GM21515 (cell line): Measurements from ENCODE around the gene GSK3A.

ENCODE experiments used
- ATAC-seq: cut with Tn5 transposase; IDR thresholded peaks from one replicate; pipeline ENCODE4 v1.9.1; 2021; ENCODE audit not compliant: unreplicated experiment

The GSK3A gene

DNA sequence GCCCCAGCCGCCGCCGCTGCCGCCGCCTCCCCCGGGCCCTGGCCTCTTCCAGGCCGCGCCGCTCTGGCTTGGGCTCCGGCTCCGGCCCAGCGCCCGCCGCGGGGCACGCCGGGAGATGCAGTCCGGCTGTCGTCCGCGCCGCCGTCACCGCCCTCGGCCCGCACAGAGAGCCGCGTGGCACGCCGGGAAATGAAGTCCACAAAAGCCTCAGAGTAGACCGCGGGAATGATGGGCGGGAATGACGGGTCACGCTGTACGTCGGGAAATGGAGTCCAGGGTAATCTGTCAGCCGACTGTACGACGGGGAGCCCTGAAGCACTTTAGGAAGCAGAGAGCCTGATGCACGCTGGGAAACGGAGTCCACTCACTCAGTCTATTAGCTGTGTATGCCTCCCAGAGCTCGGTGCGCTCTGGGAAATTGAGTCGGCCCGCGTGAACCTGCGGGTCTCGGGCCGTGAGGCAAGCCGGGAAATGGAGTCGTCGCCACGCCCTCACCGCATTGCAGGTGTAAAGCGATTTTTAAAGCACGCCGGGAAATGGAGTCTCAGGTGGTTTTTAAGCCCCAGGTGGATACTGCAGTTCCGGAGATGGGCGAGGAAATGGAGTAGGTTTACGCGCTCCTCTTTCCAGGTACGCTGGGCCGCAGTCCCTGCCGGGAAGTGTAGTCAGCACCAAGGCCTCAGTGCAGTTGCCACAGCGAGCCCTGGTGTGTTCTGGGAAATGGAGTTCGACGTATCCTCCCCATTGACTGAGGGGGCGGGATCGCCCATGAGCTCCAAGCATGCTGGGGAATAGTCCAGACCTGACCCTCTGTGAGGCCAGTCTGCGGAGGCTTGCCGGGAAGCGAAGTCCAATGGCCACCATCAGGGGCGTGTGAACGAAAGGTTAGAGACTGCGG is at the start of gene GSK3A:
TSS of gene GSK3A (minus strand) at position 91 of the 898 bp plus-strand sequence. CDS start 137 bp downstream, outside the sequence.
- peak; percentile 58 for ATAC-seq

DNA sequence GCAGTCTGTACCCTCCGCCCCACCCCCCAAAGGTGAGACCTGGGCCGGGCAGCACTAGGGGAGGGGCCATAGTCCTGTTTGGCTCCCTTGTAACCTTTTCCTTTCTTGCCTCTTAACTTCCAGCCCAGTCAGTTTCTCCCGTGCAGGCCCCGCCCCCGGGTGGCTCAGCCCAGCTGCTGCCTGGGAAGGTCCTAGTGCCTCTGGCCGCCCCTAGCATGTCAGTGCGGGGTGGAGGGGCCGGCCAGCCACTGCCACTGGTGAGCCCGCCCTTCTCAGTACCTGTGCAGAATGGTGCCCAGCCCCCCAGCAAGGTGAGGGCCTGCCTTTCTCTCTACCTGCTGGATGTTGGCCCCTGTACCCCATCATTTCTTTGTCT is 49.0 kb upstream of the GSK3A start:
- no peak for ATAC-seq

DNA sequence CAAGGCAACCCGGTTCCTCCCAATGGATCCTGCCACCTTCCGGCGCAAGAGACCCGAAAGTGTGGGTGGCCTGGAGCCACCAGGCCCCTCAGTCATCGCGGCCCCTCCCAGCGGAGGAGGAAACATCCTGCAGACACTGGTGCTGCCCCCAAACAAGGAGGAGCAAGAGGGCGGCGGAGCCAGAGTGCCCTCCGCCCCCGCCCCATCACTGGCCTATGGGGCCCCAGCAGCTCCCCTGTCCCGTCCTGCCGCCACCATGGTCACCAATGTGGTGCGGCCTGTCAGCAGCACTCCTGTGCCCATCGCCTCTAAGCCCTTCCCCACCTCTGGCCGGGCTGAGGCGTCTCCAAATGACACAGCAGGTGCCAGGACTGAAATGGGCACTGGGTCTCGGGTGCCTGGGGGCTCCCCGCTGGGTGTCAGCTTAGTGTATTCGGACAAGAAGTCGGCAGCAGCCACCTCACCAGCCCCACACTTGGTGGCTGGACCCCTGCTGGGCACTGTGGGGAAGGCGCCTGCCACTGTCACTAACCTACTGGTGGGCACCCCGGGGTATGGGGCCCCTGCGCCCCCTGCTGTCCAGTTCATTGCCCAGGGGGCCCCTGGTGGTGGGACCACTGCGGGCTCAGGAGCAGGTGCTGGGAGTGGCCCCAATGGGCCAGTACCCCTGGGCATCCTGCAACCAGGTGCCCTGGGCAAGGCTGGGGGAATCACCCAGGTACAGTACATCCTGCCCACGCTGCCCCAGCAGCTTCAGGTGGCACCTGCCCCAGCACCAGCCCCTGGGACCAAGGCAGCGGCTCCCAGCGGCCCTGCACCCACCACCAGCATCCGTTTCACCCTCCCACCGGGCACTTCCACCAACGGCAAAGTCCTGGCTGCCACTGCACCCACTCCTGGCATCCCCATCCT is 48.4 kb upstream of the GSK3A start:
- no peak for ATAC-seq

DNA sequence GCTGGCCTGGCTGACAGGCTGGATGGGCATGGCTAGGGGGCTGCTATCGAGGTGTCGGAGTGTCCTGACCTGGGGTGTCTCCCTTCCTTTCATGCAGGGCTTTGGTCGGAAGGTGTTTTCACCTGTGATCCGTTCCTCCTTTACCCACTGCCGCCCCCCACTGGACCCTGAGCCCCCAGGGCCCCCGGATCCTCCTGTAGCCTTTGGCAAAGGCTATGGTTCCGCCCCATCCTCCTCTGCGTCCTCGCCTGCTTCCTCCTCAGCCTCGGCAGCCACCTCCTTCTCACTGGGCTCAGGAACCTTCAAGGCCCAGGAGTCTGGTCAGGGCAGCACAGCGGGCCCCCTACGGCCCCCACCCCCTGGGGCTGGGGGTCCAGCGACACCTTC is 47.7 kb upstream of the GSK3A start:
- no peak for ATAC-seq

- no peak for ATAC-seq
These were observed 47.2 kb upstream of the GSK3A start for GRCh38 chr19:42289556-42290041.

- no peak for ATAC-seq
These were observed 46.6 kb upstream of the GSK3A start for GRCh38 chr19:42288881-42289555.

GRCh38 chr19:42288387-42288786 is 46.0 kb upstream of the GSK3A start:
- no peak for ATAC-seq

DNA sequence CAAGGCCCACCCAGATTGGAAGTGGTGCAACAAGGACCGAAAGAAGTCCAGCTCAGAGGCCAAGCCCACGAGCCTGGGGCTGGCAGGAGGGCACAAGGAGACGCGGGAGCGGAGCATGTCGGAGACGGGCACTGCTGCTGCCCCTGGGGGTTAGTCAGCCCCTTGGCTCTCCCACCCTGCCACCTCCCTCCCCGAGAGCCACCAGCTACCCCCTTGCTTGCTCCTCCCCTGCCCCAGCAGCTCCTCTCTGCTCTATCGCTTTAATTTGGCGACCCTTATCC is 45.4 kb upstream of the GSK3A start:
- no peak for ATAC-seq

DNA sequence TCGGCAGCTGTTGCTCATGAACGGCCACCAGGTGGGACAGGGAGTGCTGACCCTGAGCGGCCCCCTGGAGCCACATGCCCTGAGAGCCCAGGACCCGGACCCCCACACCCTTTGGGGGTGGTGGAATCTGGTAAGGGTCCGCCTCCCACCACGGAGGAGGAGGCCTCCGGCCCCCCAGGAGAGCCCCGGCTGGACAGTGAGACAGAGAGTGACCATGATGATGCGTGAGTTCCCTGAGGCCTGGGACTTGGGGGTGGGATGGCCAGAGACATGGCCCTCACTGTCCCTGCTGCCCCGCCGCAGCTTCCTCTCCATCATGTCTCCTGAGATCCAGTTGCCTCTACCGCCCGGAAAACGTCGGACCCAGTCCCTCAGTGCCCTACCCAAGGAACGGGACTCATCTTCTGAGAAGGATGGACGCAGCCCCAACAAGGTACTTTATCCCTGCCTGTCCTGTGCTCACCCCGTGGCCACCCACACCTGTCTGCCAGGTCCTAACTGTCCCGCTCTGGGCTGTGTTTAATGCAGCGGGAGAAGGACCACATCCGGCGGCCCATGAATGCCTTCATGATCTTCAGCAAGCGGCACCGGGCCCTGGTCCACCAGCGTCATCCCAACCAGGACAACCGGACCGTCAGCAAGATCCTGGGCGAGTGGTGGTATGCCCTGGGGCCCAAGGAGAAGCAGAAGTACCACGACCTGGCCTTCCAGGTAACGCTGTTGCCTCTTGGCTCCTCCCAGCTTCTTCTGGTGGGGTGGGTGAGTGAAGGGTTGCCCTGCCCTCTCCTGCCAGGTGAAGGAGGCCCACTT is 44.8 kb upstream of the GSK3A start:
- ATAC-seq = no peak

GRCh38 chr19:42286349-42287016 is 44.1 kb upstream of the GSK3A start:
- ATAC-seq = no peak

GRCh38 chr19:42285988-42286348 is 43.6 kb upstream of the GSK3A start:
- no peak for ATAC-seq

DNA sequence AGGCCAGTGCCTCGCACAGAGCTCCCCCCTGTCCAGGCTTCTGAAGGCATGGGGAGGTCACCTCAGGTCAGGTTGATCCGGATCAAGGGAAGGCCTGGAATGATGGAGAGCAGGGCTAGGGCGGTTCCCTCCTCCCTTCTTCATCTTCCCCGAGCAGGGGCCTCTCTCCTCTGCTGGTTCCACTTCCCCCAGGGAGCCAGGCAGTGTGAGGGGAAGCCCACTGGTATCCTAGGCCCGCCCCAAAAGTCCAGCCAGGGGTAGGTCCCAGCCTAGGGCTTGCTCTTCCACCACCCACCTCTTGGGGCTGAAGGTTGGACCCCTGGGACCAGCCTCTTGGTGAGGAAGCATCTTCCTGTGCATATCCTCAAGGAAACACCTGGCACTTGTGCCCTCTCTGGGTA is 43.1 kb upstream of the GSK3A start:
- ATAC-seq = no peak

DNA sequence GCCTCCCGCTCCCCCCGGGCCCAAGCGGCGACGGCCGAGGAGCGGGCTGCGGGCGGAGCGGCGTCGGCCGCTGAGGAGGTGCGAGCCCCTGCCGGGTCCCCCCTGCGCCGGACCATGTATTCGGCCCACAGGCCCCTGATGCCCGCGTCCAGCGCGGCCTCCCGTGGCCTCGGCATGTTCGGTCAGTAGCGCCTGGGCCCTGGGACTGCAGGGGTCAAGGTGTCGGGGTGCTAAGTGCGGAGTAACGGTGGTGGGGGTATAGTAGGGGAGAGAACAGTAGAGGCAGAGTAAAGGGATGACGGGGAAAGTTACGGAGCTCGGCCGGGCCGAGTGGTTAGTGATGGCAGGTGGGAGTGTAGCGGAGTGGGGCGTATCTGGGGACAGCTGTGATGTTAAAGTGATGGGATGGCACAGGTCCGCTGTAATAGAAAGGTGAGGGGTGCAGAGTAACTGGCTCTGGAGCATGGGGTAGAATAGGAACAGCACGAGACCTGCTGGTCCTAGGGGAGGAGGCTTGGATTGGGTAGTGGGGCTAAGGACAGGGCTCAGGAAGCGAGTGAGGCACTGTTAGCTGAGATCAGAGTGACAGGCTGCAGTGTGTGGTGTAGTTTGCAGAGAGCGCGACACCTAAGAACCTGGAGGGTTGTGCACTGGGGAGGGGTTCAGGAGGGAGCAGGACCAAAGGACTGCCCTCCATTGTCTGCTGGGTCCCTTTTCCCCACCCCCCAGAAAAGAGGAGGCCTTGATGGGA is 42.4 kb upstream of the GSK3A start:
- no peak for ATAC-seq

- peak; percentile 26 for ATAC-seq
These were observed 41.7 kb upstream of the GSK3A start for GRCh38 chr19:42284066-42284501.

DNA sequence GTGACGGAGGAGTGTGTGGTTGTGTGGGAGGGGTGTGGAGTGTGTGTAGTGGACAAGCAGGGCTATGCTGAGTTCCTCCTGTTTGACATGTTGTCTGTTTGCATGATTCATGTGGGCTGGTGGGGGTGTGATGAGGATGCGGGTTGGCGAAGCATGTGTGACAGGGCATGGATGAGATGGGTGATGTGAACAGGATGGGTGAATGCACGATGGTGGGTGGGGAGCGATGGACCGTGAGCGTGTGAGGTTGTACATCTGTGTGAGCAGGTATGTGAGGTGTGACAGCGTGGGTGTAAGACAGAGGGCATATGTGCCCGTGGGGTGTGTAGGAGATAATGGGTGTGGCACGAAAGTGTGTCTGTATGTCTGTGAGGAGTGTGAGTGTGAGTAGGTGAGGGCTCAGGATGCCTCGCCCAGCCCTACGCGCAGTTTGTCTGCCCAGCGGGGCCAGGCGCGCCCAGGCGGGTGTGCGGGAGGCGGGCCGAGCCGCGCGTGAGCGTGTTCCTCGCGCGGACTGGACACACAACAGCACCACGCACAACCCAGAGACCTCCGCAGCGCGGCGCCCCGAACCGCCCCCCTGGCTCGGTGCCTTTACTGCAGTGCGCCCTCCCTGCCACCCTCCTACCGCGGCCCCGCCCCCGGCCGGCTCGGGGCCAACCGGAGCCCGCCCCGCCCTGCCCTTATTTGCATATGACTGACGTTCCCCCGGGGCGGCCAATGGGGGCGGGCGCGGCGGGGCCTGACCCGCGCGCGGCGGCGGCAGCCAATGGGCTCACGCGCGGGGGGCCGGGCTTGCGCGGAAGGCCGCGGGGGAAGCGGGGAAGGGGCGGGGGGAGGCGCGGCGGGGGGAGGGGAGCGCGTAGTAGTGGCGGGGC is 41.0 kb upstream of the GSK3A start:
- ATAC-seq = peak; percentile 40

DNA sequence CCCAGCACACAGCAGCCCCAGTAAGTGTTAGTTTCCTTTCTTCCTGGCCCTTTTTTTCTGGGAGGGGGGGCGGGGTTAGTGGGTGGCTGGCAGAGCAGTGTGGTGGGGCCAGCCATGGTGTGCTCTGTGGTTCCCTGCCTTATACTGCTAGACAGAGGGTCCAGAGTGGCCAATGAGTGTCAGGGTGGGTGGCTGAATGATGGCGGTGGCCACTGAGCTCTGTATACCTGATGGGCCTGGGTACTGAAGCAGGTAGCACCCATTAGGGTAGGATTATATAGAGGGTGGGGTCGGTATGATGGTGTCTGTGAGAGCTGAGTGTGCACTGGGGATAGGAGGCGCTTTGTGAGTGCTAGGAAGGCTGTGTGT is 40.4 kb upstream of the GSK3A start:
- ATAC-seq = no peak

- no peak for ATAC-seq
These were observed 39.7 kb upstream of the GSK3A start for GRCh38 chr19:42281827-42282762.
